Measurements from ENCODE around the gene TMEM217. TPM values are rescaled to one million over a fixed set of nuclear protein-coding genes. Genes with fewer than 3 reads are reported as not detected.
A peak's percentile ranks its signal among the peaks of the same experiment; 100 is the strongest.

Gene TMEM217
- total and polyA plus RNA-seq, 2 experiments from 2014 or later: 1.3 to 4.5 TPM

DNA sequence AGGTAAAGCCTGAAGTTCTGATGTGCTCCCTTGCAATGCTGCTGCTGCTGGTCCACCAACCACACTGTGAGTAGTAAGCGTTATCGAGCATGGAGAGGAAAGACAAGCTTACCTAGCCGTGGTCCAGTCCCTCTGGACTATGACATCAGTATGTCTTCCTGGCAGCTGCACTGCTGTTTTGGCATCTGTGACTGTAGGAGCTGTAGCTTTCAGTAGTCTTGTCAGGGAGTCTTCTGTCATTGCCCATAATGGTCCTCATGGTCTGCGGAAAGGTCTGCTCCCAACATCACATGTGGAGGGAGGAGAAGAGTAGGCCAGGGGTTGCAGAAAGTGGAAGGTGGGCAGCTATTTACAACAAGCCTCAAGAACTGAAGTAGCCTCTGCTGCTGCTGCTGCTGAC, 26.8 kb upstream of the TMEM217 start:
- Histone ChIP-seq H3K27ac (no peak overlapping the region), H3K9me3 (ENCODE audit: low read depth) (no peaks in the 10 kb centered on the region), H3K36me3 (peaks cover 30% of the 10 kb centered on the region), H3K4me1 (ENCODE audit: low read depth) (peaks cover 8% of the 10 kb centered on the region), H3K27me3 (no peaks in the 10 kb centered on the region), H3K4me3 (no peak overlapping the region)
- DNase-seq (ENCODE audit: low read depth in 1 of 2, low spot score in 1 of 2): no peak
- TF ChIP-seq, protein P1, sequence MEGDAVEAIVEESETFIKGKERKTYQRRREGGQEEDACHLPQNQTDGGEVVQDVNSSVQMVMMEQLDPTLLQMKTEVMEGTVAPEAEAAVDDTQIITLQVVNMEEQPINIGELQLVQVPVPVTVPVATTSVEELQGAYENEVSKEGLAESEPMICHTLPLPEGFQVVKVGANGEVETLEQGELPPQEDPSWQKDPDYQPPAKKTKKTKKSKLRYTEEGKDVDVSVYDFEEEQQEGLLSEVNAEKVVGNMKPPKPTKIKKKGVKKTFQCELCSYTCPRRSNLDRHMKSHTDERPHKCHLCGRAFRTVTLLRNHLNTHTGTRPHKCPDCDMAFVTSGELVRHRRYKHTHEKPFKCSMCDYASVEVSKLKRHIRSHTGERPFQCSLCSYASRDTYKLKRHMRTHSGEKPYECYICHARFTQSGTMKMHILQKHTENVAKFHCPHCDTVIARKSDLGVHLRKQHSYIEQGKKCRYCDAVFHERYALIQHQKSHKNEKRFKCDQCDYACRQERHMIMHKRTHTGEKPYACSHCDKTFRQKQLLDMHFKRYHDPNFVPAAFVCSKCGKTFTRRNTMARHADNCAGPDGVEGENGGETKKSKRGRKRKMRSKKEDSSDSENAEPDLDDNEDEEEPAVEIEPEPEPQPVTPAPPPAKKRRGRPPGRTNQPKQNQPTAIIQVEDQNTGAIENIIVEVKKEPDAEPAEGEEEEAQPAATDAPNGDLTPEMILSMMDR (IDR thresholded peaks at IDR 0.05; ENCODE audit: low read depth, low read length): no peak

DNA sequence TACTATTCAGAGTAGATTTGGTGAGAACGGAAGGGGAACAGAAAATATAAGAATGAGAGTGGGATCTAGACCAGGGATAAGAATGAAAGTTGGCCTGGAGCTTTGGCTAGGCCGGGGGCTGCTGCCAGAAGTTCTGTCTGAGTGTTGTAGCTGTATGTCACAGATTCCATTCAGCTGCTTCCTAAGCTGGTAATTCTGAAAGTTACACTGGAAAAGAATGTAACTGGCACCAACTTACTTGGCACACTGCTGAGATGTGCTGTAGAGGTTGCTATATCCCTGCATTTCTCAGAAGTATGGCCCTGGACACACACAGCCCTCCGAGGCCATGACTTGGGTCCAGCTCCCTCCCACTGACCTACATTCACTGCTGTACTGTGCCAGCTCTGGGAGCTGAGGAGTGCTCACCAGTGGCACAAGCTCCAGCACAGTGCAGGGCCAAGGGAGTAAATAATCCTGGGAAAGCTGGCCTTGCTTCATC, 25.8 kb upstream of the TMEM217 start:
- Histone ChIP-seq H3K4me1 (ENCODE audit: low read depth) (peaks cover 8% of the 10 kb centered on the region), H3K4me3 (no peak overlapping the region), H3K9me3 (ENCODE audit: low read depth) (no peaks in the 10 kb centered on the region), H3K27me3 (no peaks in the 10 kb centered on the region), H3K27ac (no peak overlapping the region), H3K36me3 (peaks cover 30% of the 10 kb centered on the region)
- TF ChIP-seq, protein P1 (IDR thresholded peaks at IDR 0.05; ENCODE audit: low read depth, low read length): no peak
- peak in 1 of 2 donors; percentile 21 for DNase-seq (ENCODE audit: low read depth in 1 of 2, low spot score in 1 of 2)

DNA sequence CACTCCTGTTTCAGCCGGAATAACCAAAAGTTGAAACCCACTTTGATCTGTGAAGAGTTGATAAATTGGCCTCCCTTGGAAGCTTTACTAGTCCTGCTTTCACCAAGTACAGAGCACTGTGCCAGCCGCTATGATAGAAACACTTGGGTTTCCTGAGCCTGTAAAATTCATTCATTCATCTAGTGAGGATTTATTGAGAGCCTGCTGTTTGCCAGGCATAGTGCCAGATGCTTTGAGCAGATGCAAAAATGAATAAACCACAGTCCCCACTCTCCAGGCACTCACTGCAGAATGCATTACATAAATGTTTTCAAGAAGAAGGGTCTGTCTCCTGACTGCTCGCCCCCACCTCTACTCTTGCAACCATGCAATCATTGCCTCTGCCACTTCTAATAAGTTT, 25.3 kb upstream of the TMEM217 start:
- no peak for DNase-seq (ENCODE audit: low read depth in 1 of 2, low spot score in 1 of 2)
- Histone ChIP-seq H3K27ac (no peak overlapping the region), H3K27me3 (no peaks in the 10 kb centered on the region), H3K36me3 (peaks cover 30% of the 10 kb centered on the region), H3K9me3 (ENCODE audit: low read depth) (no peaks in the 10 kb centered on the region), H3K4me1 (ENCODE audit: low read depth) (peaks cover 8% of the 10 kb centered on the region), H3K4me3 (no peak overlapping the region)
- TF ChIP-seq, protein P1 (IDR thresholded peaks at IDR 0.05; ENCODE audit: low read depth, low read length): no peak

DNA sequence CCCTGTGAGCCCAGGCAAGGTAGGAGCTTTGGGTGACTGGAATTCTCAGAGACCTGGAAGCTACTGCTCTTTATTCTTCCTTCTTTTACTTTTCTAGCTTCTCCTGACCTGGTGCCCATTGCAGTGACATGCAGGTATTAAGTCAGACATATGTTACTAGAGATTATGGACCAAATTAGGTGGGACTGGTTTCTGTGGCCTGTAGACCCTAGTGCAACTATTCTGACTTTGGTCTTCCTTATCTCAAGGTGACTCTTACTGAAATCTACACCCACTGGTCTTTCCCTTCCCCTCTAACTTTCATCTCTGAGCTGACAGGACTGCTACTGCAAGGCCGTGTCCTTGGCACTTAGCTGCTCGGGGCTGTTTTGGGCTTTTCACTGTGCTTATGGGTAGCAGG, 24.4 kb upstream of the TMEM217 start:
- Histone ChIP-seq H3K4me3 (no peak overlapping the region), H3K27ac (peak overlapping the region; percentile 38), H3K9me3 (ENCODE audit: low read depth) (no peaks in the 10 kb centered on the region), H3K27me3 (no peaks in the 10 kb centered on the region), H3K36me3 (peaks cover 27% of the 10 kb centered on the region), H3K4me1 (ENCODE audit: low read depth) (peaks cover 8% of the 10 kb centered on the region)
- TF ChIP-seq, protein P1 (IDR thresholded peaks at IDR 0.05; ENCODE audit: low read depth, low read length): no peak
- DNase-seq (ENCODE audit: low read depth in 1 of 2, low spot score in 1 of 2): no peak

DNA sequence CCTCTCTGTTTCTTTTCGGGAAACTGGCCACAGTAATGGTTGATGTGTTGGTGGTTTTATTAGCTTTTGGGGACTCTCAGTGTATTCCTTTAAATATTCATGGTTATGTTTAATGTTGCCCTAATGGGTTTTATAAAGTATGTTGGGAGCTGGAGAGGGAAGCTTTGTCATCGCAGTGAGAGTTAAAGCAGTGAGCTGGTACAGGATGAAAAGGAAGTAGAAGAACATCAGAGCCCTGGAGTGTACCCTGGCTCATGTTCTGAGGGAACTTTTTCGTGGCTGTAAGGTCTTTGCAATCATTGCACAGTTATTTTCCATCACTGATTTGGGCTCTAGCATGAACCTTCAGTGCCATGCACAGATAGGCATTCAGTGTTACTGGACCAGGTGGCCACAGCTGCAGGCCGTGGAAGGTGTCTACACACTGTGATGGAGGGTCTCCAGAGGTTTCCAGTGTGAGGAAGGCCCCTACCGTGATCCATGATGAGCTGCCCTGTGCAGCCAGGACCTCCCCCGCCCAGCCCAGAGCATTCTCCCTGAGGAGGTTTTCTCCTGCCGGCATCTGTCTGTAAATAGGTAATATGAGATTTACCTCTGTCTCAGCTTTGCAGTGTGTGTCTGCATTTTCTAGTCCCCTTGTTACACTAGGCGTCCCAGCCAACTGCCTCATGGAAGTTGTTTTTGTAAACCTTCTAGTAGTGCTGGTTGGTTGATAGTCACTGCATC, 22.4 kb upstream of the TMEM217 start:
- H3K4me1 ChIP-seq (ENCODE audit: low read depth): peaks cover 8% of the 10 kb centered on the region
- H3K9me3 ChIP-seq (ENCODE audit: low read depth): no peaks in the 10 kb centered on the region
- H3K27ac ChIP-seq: no peak overlapping the region
- DNase-seq (ENCODE audit: low read depth in 1 of 2, low spot score in 1 of 2): no peak
- H3K27me3 ChIP-seq: no peaks in the 10 kb centered on the region
- peaks cover 17% of the 10 kb centered on the region for H3K36me3 ChIP-seq
- H3K4me3 ChIP-seq: no peak overlapping the region
- TF ChIP-seq, protein P1 (IDR thresholded peaks at IDR 0.05; ENCODE audit: low read depth, low read length): no peak
